ENCODE measurements around the gene HMG20A.

HMG20A gene

DNA sequence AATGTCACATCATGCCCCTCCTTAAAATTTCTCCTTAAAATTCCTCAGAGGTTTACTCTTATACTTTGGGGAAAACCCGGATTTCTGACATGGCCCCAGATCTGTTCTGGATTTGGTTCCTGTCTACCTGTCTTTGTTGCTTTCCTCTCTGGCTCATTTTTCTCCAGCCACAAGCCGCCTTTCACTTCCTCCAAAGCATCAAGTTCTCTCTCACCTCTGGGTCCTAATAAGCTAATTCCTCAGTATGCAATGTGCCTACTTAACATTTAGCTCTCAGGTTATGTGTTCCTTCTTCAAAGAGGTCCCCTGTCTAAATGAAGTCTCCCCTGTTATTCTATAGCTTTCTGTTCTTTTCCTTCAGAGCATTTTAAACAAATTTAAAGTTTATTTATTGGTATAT, 16.1 kb downstream of the HMG20A start:
- TF ChIP-seq, protein P1, sequence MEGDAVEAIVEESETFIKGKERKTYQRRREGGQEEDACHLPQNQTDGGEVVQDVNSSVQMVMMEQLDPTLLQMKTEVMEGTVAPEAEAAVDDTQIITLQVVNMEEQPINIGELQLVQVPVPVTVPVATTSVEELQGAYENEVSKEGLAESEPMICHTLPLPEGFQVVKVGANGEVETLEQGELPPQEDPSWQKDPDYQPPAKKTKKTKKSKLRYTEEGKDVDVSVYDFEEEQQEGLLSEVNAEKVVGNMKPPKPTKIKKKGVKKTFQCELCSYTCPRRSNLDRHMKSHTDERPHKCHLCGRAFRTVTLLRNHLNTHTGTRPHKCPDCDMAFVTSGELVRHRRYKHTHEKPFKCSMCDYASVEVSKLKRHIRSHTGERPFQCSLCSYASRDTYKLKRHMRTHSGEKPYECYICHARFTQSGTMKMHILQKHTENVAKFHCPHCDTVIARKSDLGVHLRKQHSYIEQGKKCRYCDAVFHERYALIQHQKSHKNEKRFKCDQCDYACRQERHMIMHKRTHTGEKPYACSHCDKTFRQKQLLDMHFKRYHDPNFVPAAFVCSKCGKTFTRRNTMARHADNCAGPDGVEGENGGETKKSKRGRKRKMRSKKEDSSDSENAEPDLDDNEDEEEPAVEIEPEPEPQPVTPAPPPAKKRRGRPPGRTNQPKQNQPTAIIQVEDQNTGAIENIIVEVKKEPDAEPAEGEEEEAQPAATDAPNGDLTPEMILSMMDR (IDR thresholded peaks at IDR 0.05; ENCODE audit: extremely low read depth, missing control alignments) = no peak
- no peak for DNase-seq (ENCODE audit: low spot score)

DNA sequence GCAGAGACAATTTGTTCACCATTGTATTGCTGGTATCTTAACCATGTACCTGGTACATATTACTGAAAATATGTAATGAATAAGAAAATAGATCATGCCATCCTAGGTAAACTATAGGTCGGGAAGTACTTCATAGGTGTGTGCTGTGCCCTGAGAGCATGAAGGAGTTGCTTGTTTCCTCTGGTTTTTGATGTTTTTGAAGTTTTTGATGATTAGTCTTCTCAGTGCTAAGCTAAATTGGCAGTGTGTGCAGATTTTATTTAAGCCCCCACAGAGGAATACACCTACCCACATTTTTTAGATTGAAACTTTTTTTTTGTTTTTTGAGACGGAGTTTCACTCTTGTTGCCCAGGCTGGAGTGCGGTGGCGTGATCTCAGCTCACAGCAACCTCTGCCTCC, 16.6 kb downstream of the HMG20A start:
- DNase-seq (ENCODE audit: low spot score) = no peak
- TF ChIP-seq, protein P1 (IDR thresholded peaks at IDR 0.05; ENCODE audit: extremely low read depth, missing control alignments) = no peak

DNA sequence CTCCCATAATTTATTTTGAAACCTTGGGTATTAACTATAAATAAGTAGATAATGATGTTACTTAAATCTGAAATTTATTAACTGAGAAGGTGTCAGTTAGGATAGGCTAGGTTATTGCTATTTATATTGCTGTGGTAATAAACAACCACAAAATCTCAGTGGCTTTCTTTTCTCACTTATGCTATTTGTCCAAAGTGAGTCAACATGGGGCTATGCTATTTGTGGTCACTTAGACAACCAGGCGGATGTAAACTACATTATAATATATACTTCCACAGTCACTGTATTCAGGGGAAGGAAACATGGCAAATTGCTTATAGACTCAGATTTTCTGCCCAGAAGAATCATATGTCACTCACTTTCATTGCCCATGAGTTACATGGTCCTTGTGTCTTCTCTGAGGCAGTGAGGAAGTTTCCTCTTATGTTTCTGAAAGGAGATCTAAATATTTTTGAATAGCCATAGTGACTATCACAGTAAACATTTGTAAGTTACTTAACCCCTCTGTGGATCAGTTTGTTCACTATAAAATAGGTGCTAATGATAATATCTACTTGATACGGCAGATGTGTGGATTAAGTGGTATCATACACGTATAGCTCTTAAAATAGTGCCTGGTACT, 19.8 kb downstream of the HMG20A start:
- DNase-seq (ENCODE audit: low spot score) = no peak
- TF ChIP-seq, protein P1 (IDR thresholded peaks at IDR 0.05; ENCODE audit: extremely low read depth, missing control alignments) = no peak

DNA sequence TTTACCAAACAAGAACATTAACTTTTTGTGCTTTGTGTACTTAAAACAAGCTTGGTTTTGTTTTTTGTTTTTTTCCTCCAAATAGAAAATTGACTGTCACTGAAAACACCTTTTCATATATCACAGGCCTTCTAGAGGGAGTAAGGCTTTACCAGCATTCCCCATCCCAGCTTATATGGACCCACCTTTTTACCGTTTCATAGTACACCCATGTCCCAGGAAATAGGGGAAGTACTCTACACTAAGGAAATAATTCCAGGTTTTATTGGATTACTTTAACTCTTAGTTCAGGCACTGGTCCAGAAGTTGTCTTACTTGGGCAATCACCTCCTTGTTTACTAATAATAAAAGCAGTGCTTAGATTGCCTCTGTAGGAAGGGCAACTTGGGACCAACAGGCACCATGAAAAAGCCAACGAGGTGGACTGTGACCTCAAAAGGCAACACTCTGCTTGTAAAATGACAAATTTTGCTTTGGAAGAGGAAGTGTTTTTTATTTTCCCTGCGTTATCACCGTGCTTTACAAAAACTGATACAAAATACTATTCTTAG, 26.2 kb downstream of the HMG20A start:
- TF ChIP-seq, protein P1 (IDR thresholded peaks at IDR 0.05; ENCODE audit: extremely low read depth, missing control alignments) = no peak
- DNase-seq (ENCODE audit: low spot score) = no peak

DNA sequence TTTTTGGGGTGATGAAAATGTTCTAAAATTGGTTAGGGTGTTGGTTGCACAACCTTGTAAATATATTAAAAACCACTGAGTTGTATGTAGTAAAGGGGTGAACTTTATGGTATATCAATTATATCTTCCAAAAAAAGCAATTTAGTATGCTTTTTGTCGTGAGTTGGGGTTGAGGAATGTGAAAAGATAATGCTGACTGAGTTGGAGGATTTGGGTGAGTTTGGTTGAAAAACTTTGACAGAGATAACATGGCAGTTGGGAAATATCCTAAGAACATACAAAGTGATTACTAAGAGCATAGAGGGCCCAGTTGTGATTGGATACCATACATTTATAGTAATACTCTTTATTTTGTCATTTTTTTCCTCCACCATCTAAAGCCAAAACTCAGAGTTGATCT, 33.6 kb downstream of the HMG20A start:
- TF ChIP-seq, protein P1 (IDR thresholded peaks at IDR 0.05; ENCODE audit: extremely low read depth, missing control alignments) = no peak
- no peak for DNase-seq (ENCODE audit: low spot score)

DNA sequence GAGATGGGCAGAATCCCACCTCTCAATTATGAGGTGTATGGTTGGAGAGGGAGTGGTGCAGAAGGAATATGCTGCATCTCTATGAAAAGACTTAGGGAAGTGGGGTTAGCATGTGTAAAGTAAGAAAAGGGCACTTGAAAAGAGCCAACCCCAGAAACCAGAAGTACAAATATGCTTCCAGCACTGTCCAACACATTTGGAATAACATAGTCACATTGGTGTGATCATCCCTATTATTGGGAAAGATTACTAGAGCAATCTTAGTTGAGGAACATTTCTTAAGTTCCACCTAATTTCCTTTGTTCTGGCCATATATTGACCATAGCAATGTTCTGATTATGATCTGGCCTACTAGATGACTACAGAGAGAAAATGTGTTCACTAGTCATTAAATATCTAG, 34.3 kb downstream of the HMG20A start:
- TF ChIP-seq, protein P1 (IDR thresholded peaks at IDR 0.05; ENCODE audit: extremely low read depth, missing control alignments) = no peak
- no peak for DNase-seq (ENCODE audit: low spot score)

DNA sequence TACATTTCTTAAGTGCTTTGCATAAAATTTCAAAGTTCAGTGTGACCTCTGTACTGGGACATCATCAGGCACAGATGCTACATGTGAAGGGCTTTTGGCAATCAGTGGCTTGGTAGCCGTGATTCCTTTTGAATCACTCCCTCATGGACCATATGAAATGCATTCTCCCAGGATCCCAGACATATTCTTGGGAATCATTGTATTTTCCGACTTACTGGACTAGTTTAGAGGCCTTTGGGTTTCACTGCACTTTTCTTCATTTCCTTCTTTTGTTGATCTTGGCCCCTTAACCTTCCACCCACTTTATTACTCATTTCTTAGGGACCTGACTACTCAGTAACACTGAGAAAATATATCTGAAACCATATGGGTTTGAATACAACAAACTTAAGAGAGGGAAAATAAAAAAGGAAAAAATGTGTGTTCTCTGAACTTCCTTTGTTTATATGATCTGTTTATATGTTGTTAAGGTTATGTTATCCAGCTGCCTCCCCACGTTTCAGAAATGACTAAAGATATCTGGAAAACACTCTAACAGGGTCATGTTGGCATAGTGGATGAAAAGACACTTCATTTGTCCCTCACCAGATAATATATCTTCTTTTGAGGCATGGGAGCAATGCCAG, 35.1 kb downstream of the HMG20A start:
- DNase-seq (ENCODE audit: low spot score) = no peak
- TF ChIP-seq, protein P1 (IDR thresholded peaks at IDR 0.05; ENCODE audit: extremely low read depth, missing control alignments) = no peak
